Stimulated activated effector memory CD8-positive, alpha-beta T cell treated with anti-CD3 and anti-CD28 coated beads, Interleukin-12 subunit alpha, Interleukin-12 subunit beta, amount 100 ng/mL, for 72 hours (primary cell): ENCODE results near the gene PPP3CA.
"Not testable (repeated sequence)": the region's sequence is repeated elsewhere in the genome, so short reads cannot be mapped to it uniquely, and the experiment has no call there.

Source experiments
- ATAC-seq: fragments of 150-1000 bp; cut with Tn5 transposase; 2 replicates; pipeline ENCODE4 v1.10.0; 2021
- DNase-seq, 2 donors: peaks; one replicate each; pipeline ENCODE4 v3.0.0; 2021 to 2022; ENCODE audit warnings: low spot score in 2 of 2
- H3K27ac Mint-ChIP-seq: one replicate; pipeline ENCODE4 v1.8.0; 2022; ENCODE audit warnings: mild to moderate bottlenecking, mixed read lengths
- H3K36me3 Mint-ChIP-seq: one replicate; pipeline ENCODE4 v1.8.0; 2022; ENCODE audit warnings: mild to moderate bottlenecking, mixed read lengths
- H3K4me1 Mint-ChIP-seq: one replicate; pipeline ENCODE4 v1.8.0; 2022; ENCODE audit warnings: mixed read lengths
- H3K4me3 Mint-ChIP-seq: one replicate; pipeline ENCODE4 v1.8.0; 2022; ENCODE audit warnings: mild to moderate bottlenecking, mixed read lengths
- H3K9me3 Mint-ChIP-seq: one replicate; pipeline ENCODE4 v1.8.0; 2022; ENCODE audit warnings: mixed read lengths

The PPP3CA gene

DNA sequence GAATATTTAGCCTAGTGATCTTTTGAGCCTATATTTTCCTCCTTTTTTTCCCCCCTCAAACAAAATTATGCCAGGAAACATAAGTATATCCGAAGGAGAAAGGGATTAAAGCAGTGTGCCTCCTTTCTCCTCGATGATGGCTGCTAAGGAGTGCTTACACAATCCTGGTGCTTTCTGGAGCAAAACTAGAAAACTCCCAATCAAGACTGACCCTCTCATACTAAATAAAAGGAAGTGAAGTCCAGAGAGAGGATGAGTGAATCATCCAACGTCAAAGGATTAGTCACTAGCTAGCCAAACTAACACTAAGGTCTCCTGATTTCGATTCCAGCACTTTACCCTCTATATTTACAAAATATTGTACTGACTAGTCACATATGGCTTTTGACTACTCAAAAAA lies 146.8 kb downstream of the PPP3CA start:
- Mint-ChIP-seq H3K36me3 (no peaks in the 10 kb centered on the region), H3K4me1 (peaks cover 51% of the 10 kb centered on the region), H3K4me3 (no peak overlapping the region), H3K27ac (no peak overlapping the region), H3K9me3 (no peaks in the 10 kb centered on the region)
- ATAC-seq (peak; percentile 77), DNase-seq (no peak)

DNA sequence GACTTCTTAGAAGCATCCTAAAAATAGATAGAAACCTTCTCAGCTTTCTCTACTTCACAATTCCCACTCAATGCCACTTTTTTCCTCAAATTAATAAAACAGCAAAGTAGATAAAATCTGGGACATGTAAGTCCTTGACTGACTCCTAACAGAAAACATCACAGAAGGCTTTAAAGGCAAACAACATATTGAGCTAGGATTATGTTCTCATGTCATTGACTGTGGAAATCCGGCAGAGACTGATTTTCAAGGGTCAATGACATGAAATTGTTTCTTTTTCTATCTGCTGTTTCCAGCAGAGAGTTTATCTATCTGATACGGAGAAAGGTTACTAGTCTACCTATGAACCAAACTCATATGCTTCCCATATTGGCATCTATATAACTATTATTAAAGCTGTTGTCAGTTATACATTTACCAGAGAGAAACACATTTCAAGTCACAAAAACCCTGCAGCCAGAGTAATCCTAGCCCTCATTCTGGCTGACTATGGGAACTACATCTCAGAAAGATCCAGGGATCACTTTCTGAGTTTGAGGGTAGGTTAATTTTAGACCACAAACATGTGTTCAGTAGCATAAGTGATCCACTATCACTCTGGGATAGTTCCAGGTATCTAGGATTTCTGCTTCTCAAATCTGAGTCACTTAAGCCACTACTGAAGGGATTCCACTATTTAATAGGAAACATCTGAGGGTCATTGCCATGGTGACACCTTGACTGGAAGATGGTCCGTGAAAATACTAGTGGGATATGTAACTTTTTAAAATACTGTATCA lies 147.6 kb downstream of the PPP3CA start:
- Mint-ChIP-seq H3K36me3 (no peaks in the 10 kb centered on the region), H3K4me1 (peaks cover 47% of the 10 kb centered on the region), H3K4me3 (no peak overlapping the region), H3K27ac (no peak overlapping the region), H3K9me3 (no peaks in the 10 kb centered on the region)
- DNase-seq (no peak), ATAC-seq (no peak)

DNA sequence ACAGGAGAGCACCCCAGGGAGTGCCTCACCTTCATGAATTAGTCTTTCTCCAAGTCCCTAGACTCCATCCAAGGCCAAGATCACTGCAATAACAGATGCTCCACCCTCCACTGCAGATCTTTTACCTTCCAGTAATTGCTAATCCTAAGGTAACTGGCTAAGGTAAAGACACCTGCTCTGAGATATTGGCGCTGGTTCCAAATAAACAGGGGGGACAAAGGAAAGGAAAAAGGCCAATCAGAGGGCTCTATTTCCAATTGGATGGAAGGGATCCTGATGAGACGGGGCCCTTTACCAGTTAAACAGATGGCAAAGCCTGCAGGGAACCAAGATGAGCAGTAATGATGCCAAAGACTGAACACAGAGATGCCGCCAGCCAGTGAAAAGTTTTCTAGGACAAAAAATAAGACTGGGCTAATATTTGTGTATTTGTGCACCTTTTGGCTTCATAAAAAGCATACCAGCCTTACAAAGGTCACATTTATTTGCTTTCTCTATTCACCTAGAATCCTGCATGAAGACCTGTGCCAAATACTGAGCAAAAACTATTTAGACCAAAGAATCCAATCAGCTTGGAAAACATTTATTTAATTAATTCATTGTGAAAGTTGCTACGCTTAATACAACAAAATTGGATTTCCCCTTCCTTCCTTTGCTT lies 148.5 kb downstream of the PPP3CA start:
- H3K9me3 Mint-ChIP-seq, result no peaks in the 10 kb centered on the region
- H3K4me3 Mint-ChIP-seq, result no peak overlapping the region
- H3K4me1 Mint-ChIP-seq, result peaks cover 47% of the 10 kb centered on the region
- no peaks in the 10 kb centered on the region for H3K36me3 Mint-ChIP-seq
- H3K27ac Mint-ChIP-seq, result no peak overlapping the region
- DNase-seq, result no peak
- ATAC-seq, result no peak

DNA sequence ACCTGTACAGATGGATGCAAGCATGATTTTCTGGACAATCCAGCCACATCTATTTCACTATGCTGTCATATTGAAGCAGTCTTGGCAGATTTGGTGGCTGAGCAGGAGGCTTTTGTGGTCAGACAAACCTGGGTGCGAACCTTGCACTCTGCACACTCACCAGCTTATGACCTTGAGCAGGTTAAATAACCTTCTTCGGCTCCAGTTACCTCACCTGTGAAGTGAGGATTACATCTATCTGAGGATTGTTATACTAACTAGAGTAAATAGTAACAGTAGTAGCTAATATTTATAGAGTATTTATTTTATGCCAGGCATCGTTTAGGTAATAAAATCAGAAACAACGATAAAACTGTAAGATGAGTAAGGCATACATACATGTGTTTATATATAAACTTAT lies 150.0 kb downstream of the PPP3CA start:
- DNase-seq, result no peak
- no peaks in the 10 kb centered on the region for H3K9me3 Mint-ChIP-seq
- no peaks in the 10 kb centered on the region for H3K36me3 Mint-ChIP-seq
- peaks cover 44% of the 10 kb centered on the region for H3K4me1 Mint-ChIP-seq
- no peak overlapping the region for H3K4me3 Mint-ChIP-seq
- ATAC-seq, result no peak
- no peak overlapping the region for H3K27ac Mint-ChIP-seq

DNA sequence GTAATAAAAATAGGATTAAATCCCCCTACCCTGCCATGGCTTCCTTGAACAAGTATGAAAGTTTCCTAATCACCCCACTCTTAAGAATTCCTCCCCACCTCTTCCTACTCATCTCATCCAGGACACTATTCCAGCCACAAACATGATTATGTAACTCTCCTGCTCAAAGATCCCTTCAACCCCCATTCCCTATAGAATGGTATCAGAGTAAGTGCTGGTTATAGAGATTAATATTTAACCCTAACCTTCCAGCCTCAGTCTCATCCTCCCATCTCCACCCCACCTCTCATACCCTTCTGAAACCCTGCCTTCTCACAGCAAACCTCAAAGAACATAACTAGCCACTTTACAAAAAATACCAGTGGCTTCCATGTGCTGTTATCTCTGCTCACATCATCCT lies 155.1 kb downstream of the PPP3CA start:
- no peak for DNase-seq
- H3K9me3 Mint-ChIP-seq, result no peaks in the 10 kb centered on the region
- no peak overlapping the region for H3K27ac Mint-ChIP-seq
- peaks cover 27% of the 10 kb centered on the region for H3K4me1 Mint-ChIP-seq
- H3K36me3 Mint-ChIP-seq, result no peaks in the 10 kb centered on the region
- no peak for ATAC-seq
- H3K4me3 Mint-ChIP-seq, result no peak overlapping the region

DNA sequence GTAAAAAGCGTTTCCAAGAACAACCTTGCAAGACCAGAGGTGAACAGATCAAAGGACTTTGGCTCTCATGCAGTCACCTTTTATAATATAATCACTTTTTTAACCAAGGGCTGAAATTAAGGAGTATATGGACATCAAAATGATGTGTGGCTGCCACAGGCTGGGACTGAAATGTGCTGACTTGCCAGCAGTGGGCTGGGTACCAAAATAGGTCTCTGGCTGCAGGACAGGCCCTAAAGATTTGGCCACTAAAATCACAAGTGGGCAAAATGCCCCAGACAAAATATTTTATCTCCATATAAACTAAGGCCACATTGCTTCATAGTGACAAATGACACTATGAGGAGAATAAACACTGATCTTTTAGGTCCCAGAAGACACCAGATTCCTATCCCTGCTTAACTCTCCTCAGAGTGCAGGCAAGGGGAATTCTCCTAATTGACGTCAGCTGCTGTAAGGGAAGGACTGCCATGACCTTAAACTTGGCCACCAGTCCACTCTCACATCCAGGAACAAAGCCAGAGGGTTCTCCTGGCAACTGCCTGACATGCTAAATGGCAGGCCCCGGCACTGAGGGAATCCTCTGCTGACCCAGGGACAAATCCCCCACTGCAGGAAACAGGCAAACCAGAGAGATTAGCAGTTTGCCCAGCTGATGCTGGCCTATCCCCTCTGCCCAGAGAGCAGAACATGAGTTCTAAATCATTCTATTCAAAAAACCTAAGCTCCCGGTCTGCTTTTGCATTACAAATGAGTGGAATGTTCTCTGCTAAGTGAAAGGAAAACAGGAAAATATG lies 155.8 kb downstream of the PPP3CA start:
- Mint-ChIP-seq H3K9me3 (no peaks in the 10 kb centered on the region), H3K4me1 (peaks cover 20% of the 10 kb centered on the region), H3K4me3 (no peak overlapping the region), H3K27ac (no peak overlapping the region), H3K36me3 (no peaks in the 10 kb centered on the region)
- DNase-seq (no peak), ATAC-seq (no peak)

DNA sequence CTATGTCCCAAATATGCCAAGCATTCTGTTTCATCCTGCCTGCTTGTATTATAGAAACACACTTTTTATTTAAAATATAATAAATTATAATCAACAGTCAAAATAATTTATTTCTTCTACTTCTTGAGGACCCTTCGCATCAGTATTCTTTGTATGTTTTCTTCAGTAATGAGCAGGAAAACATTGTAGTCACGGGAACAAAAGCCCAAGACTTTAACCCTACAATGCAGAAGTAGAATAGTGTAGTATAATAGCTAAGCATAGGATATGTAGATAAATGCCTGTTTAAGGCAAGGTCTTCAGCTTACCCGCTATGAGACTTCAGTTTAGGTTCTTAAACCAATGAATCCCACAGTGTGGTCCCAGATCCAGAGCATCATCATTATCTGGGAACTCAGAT lies 156.6 kb downstream of the PPP3CA start:
- Mint-ChIP-seq H3K4me1 (peaks cover 19% of the 10 kb centered on the region), H3K27ac (no peak overlapping the region), H3K9me3 (no peaks in the 10 kb centered on the region), H3K4me3 (no peak overlapping the region), H3K36me3 (no peaks in the 10 kb centered on the region)
- DNase-seq, result no peak
- ATAC-seq, result no peak

DNA sequence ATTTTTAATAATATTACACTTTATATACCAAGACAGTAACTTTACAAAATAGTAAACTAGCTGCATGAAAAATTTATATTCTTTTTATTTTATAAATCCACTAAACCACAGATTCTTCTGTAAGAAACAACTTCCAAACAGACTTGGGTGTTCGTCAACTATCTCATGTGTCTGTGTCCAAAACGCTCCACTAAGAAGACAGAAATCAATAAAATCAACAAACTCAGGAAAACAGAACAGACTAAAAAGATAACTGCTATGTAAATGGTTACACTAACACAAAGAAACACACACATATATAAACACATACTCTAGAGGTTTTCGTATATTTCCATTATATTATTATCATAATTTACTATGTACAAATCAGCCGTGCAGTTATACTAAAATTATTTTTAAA lies 158.4 kb downstream of the PPP3CA start:
- no peak for ATAC-seq
- no peak overlapping the region for H3K27ac Mint-ChIP-seq
- no peaks in the 10 kb centered on the region for H3K9me3 Mint-ChIP-seq
- H3K4me3 Mint-ChIP-seq, result no peak overlapping the region
- no peak for DNase-seq
- peaks cover 27% of the 10 kb centered on the region for H3K4me1 Mint-ChIP-seq
- no peaks in the 10 kb centered on the region for H3K36me3 Mint-ChIP-seq

DNA sequence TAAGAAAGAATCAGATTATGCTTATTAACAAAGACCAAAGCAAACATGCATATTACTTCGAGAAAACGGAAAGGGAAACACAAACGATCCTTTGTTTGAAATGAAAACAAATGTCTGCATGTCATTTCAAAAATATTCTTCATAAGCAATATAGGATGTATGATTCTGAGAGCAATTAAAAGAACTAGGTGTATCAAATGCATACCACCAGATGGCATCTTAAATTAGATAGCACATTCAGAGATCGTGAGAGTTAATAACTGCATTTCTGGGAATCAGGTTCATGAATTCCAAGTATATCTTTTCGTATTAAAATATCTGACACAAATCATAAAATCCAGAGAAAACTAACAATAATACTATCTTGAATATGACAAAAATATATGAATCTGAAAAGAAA lies 159.5 kb downstream of the PPP3CA start:
- ATAC-seq, result no peak
- H3K36me3 Mint-ChIP-seq, result no peaks in the 10 kb centered on the region
- no peak overlapping the region for H3K4me3 Mint-ChIP-seq
- no peak for DNase-seq
- H3K27ac Mint-ChIP-seq, result no peak overlapping the region
- no peaks in the 10 kb centered on the region for H3K9me3 Mint-ChIP-seq
- peaks cover 31% of the 10 kb centered on the region for H3K4me1 Mint-ChIP-seq

DNA sequence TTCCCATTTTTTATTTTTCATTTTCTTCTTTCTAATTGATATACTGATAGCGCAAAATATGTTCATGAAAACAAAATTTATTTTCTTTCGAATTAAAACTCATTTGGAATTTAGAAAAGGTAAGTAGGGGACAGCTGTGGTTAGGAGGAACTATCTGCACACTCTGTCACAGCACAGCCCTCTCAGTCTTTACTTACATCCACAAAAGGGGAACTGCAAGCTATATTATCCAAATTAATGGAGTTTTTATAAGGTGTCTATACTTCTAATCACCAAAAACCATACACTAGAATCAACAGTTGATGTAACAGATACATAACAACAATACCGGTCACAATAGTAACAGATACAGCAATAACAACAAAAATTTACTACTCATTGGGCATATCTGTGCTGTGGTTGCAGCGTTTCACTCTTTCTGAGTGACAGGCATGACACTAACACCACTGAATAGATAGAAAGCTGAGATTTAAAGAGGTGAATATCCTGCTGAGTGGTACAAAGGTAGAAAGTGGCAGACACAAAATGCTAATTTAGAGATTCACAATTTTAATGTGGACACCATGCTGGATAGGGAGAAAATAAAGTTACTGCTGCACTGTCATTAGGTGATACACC lies 160.7 kb downstream of the PPP3CA start:
- no peaks in the 10 kb centered on the region for H3K36me3 Mint-ChIP-seq
- H3K27ac Mint-ChIP-seq, result no peak overlapping the region
- ATAC-seq, result peak; percentile 62
- DNase-seq, result no peak
- H3K4me3 Mint-ChIP-seq, result no peak overlapping the region
- H3K4me1 Mint-ChIP-seq, result peaks cover 31% of the 10 kb centered on the region
- no peaks in the 10 kb centered on the region for H3K9me3 Mint-ChIP-seq

DNA sequence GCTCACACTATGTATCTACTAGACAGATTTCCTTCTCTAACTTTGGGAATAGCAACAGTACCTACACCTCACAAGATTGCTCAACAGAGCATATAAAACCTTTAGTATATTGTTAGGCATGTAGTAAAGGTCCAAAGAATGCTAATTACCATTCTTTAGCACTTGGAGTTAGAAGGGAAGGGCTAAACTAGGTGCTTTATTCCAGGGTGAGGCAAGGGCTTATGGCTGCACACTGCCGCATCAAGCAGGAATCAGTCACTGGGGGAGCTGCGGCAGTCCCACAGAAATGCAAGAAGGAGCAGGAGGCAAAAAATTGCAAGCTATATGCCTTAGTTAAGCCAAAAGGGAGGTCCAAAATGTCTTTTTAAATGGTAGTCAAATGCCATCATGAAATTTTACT lies 162.7 kb downstream of the PPP3CA start:
- ATAC-seq (no peak), DNase-seq (no peak)
- no peaks in the 10 kb centered on the region for H3K36me3 Mint-ChIP-seq
- H3K27ac Mint-ChIP-seq, result no peak overlapping the region
- H3K4me3 Mint-ChIP-seq, result no peak overlapping the region
- H3K4me1 Mint-ChIP-seq, result peaks cover 27% of the 10 kb centered on the region
- H3K9me3 Mint-ChIP-seq, result no peaks in the 10 kb centered on the region

DNA sequence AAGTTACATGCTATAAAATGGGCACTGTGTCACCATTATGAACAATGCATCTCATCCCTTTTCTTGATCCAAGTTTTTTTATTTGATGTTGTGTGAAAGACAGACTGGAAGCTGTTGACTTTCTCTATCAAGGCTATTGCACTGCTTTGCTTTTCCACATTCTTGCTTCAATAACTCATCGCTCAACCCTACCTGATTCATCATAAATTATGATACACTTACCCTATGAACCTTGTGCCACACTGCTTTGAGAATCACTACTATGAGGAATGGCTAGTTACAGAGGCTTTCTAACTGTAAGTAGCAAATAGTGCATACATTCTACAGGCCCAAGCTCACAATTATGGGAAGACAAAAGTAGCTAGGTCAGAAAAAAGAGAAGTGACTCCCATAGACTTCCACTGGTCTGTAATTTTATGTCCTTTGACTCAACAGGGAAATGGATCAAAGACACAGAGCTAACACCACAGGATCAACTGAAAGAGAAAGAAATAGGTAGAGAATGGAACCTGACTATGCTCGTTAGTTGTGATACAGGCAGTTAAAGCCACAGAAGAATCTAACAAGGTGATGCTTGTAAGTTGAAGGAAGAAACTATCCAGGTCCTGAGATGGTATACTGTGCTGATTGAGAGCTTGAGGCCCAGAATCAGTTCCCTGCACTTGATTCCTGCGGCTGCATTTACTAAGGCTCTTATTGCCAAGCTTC lies 163.5 kb downstream of the PPP3CA start:
- Mint-ChIP-seq H3K4me3 (no peak overlapping the region), H3K27ac (no peak overlapping the region), H3K9me3 (no peaks in the 10 kb centered on the region), H3K4me1 (peaks cover 25% of the 10 kb centered on the region), H3K36me3 (no peaks in the 10 kb centered on the region)
- ATAC-seq (no peak), DNase-seq (no peak)

DNA sequence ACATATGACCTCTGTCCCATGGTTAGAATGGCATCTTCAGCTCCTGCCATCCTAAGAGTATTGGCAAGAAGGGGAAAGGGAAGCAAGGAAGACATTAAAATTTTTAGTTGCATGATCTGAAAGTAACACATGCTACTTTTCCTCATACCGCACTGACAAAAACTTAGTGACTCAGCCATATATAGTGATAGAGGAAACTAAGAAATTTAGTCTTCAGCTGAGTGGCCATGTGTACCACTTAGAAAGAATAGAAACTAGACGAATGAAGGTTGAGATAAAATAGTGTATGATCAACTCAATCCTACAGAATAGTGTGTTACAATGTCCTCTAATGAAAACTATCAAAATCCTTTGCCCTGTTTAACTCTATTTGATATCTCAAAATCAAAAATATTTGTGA lies 164.1 kb downstream of the PPP3CA start:
- peak; percentile 63 for ATAC-seq
- Mint-ChIP-seq H3K4me3 (no peak overlapping the region), H3K9me3 (no peaks in the 10 kb centered on the region), H3K27ac (no peak overlapping the region), H3K36me3 (no peaks in the 10 kb centered on the region), H3K4me1 (peaks cover 31% of the 10 kb centered on the region)
- DNase-seq, result no peak

DNA sequence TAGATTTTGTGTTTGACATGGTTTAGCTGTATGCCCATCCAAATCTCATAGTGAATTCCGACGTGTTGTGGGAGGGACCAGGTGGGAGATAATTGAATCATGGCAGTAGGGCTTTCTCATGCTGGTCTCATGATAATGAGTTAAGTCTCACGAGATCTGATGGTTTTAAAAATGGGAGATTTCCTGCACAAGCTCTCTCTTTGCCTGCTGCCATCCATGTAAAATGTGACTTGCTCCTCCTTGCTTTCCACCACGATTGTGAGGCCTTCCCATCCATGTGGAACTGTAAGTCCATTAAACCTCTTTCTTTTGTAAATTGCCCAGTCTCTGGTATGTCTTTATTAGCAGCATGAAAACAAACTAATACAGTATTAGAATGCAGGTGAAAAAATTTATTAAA lies 164.6 kb downstream of the PPP3CA start:
- not testable (repeated sequence) for H3K27ac Mint-ChIP-seq, H3K4me3 Mint-ChIP-seq, DNase-seq, H3K9me3 Mint-ChIP-seq, ATAC-seq, H3K36me3 Mint-ChIP-seq
- H3K4me1 Mint-ChIP-seq, result peaks cover 32% of the 10 kb centered on the region

DNA sequence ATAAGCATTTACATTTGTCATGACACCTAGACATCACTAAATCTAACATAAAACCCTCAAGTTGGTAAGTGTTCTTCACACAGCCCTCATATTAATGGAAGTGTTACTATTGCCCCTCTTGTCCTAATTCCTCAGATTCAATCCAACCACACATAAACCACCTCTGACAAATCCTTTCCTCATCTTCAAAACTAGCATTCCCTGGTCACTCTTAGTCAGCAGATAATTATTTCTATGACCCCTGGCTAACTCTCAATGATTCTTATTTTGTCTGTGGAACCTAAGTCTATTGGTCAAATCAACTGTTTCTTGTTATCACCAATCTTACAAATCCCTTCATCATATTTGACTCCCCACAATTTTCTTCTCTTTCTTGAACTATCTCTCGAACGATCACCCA lies 168.6 kb downstream of the PPP3CA start:
- H3K36me3 Mint-ChIP-seq, result no peaks in the 10 kb centered on the region
- DNase-seq (no peak), ATAC-seq (no peak)
- H3K27ac Mint-ChIP-seq, result no peak overlapping the region
- H3K9me3 Mint-ChIP-seq, result no peaks in the 10 kb centered on the region
- H3K4me1 Mint-ChIP-seq, result peaks cover 46% of the 10 kb centered on the region
- no peak overlapping the region for H3K4me3 Mint-ChIP-seq
